Heart right ventricle (tissue), 16 donors: ENCODE data around the gene ANXA2. TPM values are rescaled to one million over a fixed set of nuclear protein-coding genes. Genes with fewer than 3 reads are reported as not detected.
"Not testable (repeated sequence)": the region's sequence is repeated elsewhere in the genome, so short reads cannot be mapped to it uniquely, and the experiment has no call there.

Experiments used
- ATAC-seq, 8 donors: fragments of 200-7000 bp; cut with Tn5 transposase; one replicate each; pipeline ENCODE4 v1.9.1; 2020; ENCODE audit warnings: mild to moderate bottlenecking in 8 of 8, moderate library complexity in 8 of 8, moderate number of reproducible peaks in 1 of 8
- DNase-seq, 2 donors: peaks; one replicate each; pipeline ENCODE4 v3.0.0-alpha.2; 2020
- H3K27ac ChIP-seq, 10 donors: fragments of 200-600 bp; sonication (generic) in 2 of 10; one replicate each; pipeline versions ENCODE4 v1.5.0 to v1.8.0; 2020 to 2022; ENCODE audit warnings: mild to moderate bottlenecking in 3 of 10
- H3K27me3 ChIP-seq, 7 donors: fragments of 200-600 bp; one replicate each; pipeline ENCODE4 v1.8.0; 2021 to 2022; ENCODE audit warnings: mild to moderate bottlenecking in 2 of 7
- H3K36me3 ChIP-seq, 9 donors: fragments of 200-600 bp; sonication (generic) in 1 of 9; one replicate each; pipeline versions ENCODE4 v1.5.0 to v1.8.0; 2020 to 2022; ENCODE audit warnings: mild to moderate bottlenecking in 2 of 9
- H3K4me1 ChIP-seq, 9 donors: fragments of 200-600 bp; sonication (generic) in 1 of 9; one replicate each; pipeline versions ENCODE4 v1.5.0 to v1.8.0; 2020 to 2022; ENCODE audit warnings: mild to moderate bottlenecking in 4 of 9
- H3K4me3 ChIP-seq, 10 donors: fragments of 200-600 bp; sonication (generic) in 2 of 10; one replicate each; pipeline versions ENCODE4 v1.5.0 to v1.8.0; 2020 to 2022; ENCODE audit warnings: mild to moderate bottlenecking in 7 of 10, moderate library complexity in 2 of 10
- H3K9me3 ChIP-seq, 11 donors: fragments of 200-600 bp in 10 of 11; sonication (generic) in 2 of 11; one replicate each; pipeline versions ENCODE4 v1.5.0 to v1.8.0; 2013 to 2022; ENCODE audit warnings: mild to moderate bottlenecking in 2 of 11, control low read depth in 1 of 11, moderate library complexity in 1 of 11
- WGBS, 2 donors: extraction: QIAGEN DNeasy Blood & Tissue Kit; methylation state at CpG; one replicate each; pipeline ENCODE4 v1.1.7; 2013; ENCODE audit warnings: inconsistent platforms in 1 of 2; 5-methylcytosine and 5-hydroxymethylcytosine counted together
- intact Hi-C, 10 donors: fragments of 100-400 bp; cut with DNase I; formaldehyde crosslinking; loops; one replicate each; pipeline versions ENCODE4 v1.11.1 to v1.14.2; 2022
- polyA plus RNA-seq, 2 donors: library from polyadenylated mRNA; stranded (reverse); fragments of 200-250 nt; gene quantifications; one replicate each; pipeline ENCODE4 v1.2.3, GENCODE V29; 2013
- total RNA-seq, 10 donors: library from RNA; stranded (reverse); fragmentation: NEBNext Ultra II Directional in 3 of 10; extraction: Animal tissue kit (Norgen Biotek cat#: 25700) in 3 of 10; gene quantifications; one replicate each; pipeline versions ENCODE4 v1.2.1 to v1.2.4, GENCODE V29; 2021 to 2023
- TF ChIP-seq, protein P1 (sequence below), 9 donors: fragments of 200-600 bp; sonication (generic) in 2 of 9; IDR thresholded peaks; one replicate each; pipeline versions ENCODE4 v1.5.0 to v1.8.0; 2021 to 2022; ENCODE audit warnings: antibody characterized with exemption in 9 of 9, mild to moderate bottlenecking in 5 of 9, moderate library complexity in 1 of 9
- donor health status: Arrhythmogenic right ventricular cardiomyopathy.
- donor health status: ischemic (EF 13 %, LVEDD 7.1; RV severe dilation, severe dysfunction).
- donor health status: healthy with polysubstance abuse.
- donor health status: DM: no; HTN: yes; CAD: no.
- donor health status: DM: no; HTN: no; CAD: no.
- donor health status: ischemic (EF 25% LVEDD 6.9; RV normal size, moderate dysfunction).
- donor health status: ischemic (EF 25% LVEDD 5.7; RV mildly dilated, moderate dysfunction).
- donor health status: healthy.
- donor health status: DM: yes; HTN: yes; CAD: no.
- donor health status: Ischemic cardiomyopathy.
- donor health status: ischemic (EF 35%, LVEDD 5.7; RV mildly dilated, moderate dysfunction).
- donor health status: nonischemic (EF 11% LVEDD 7.7; RV severe dilation, severe dysfunction).
- donor health status: DM: yes; HTN: yes; CAD: no.
- donor health status: PGD.
- donor health status: ischemic (EF 29% LVEDD 5.4; RV normal size, mild dysfunction).
- donor health status: nonischemic (EF 23%, LVEDD 6.1; RV moderate dilation, normal function).

The ANXA2 gene
- total and polyA plus RNA-seq, 12 donors, result 98.7 to 539 (median 145) TPM

DNA sequence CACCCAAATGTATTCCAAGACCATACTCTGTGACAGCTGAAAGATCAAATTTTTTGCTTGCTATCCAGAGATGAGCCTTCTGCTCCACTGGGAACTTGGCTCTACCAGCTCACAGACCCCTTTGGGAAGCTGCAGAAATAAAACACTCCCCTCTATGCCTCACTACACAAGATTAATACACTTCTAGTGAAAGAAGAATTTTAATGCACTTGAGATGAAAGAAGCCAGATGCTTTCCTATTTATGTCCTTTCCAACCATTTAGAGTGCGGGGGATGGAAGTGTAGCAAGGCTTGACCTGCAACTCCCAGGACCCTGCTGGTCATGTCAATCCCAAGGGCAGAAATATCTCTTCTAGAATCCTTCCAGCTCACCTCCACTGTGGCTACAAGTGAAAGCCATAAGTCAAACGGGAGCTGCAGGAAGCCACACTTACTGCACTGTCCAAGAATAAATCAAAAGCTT lies 34.7 kb downstream of the ANXA2 start:
- TF ChIP-seq, protein P1, sequence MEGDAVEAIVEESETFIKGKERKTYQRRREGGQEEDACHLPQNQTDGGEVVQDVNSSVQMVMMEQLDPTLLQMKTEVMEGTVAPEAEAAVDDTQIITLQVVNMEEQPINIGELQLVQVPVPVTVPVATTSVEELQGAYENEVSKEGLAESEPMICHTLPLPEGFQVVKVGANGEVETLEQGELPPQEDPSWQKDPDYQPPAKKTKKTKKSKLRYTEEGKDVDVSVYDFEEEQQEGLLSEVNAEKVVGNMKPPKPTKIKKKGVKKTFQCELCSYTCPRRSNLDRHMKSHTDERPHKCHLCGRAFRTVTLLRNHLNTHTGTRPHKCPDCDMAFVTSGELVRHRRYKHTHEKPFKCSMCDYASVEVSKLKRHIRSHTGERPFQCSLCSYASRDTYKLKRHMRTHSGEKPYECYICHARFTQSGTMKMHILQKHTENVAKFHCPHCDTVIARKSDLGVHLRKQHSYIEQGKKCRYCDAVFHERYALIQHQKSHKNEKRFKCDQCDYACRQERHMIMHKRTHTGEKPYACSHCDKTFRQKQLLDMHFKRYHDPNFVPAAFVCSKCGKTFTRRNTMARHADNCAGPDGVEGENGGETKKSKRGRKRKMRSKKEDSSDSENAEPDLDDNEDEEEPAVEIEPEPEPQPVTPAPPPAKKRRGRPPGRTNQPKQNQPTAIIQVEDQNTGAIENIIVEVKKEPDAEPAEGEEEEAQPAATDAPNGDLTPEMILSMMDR (IDR thresholded peaks at IDR 0.05), result no peak
- H3K4me1 ChIP-seq, result peaks cover 0 to 65% (median 47%) of the 10 kb centered on the region in 9 donors

DNA sequence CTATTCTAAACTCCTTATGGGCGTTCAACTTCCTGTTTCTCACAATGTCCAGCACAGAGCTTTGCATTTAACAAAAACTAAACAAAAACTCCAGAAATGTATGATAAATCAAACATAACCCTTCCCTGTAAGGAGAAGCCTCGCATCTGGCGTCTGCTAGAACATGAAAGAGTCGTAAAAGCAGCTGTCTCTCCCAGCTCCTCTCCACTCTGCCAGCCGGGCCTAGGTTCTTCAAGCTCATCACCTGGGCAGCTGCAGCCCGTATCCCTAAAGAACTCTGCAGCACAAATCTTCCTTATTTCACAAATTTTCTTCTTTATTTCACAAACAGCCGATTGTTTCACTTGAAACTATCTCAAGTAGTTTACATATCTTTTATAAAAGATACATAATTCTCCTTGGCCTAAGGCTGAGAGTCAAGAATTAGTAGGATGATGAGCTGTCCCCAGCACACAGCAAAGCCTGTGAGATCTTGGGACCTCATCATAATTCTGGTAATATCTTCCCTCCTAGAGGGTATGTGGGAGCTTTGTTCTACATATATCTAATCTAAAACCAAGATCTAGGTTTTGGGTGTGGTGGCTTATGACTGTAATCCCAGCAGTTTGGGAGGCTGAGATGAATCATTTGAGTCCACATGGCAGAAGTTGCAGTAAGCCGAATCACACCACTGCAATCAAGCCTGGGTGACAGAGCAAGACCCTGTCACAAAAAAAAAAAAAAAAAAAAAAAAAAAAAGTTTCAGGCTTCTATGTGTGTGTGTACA lies 35.3 kb downstream of the ANXA2 start:
- Histone ChIP-seq H3K27ac (peak overlapping the region in 9 of 10 donors; percentile 17 to 82 (median 65)), H3K4me3 (no peak overlapping the region), H3K27me3 (no peaks in the 10 kb centered on the region), H3K9me3 (no peaks in the 10 kb centered on the region), H3K36me3 (peaks cover 0 to 80% (median 13%) of the 10 kb centered on the region in 9 donors), H3K4me1 (peaks cover 0 to 66% (median 47%) of the 10 kb centered on the region in 9 donors)
- ATAC-seq, result peak in 7 of 8 donors; percentile 11 to 72 (median 52)
- 60 to 62% methylated on average over 8 of the region's 8 CpGs for WGBS, 2 donors
- intact Hi-C loops, result loop anchor here in 9 of 10 donors (2.0 to 5.0 kb wide), 6 partner anchors 32 to 85 kb away; partner anchors contain the start of gene ANXA2 (in 4 of the 9)
- TF ChIP-seq, protein P1 (IDR thresholded peaks at IDR 0.05), result no peak
- no peak for DNase-seq

More for the DNA sequence above, 34.7 kb downstream of the ANXA2 start:
- H3K9me3 ChIP-seq, result no peaks in the 10 kb centered on the region
- peak overlapping the region in 9 of 10 donors; percentile 17 to 82 (median 65) for H3K27ac ChIP-seq
- intact Hi-C loops, result loop anchor here in 9 of 10 donors (2.0 to 5.0 kb wide), 6 partner anchors 32 to 84 kb away; partner anchors contain the start of gene ANXA2 (in 4 of the 9)
- DNase-seq (no peak), ATAC-seq (peak in 6 of 8 donors; percentile 26 to 72 (median 51))
- H3K4me3 ChIP-seq, result no peak overlapping the region
- peaks cover 0 to 74% (median 13%) of the 10 kb centered on the region in 9 donors for H3K36me3 ChIP-seq
- no peaks in the 10 kb centered on the region for H3K27me3 ChIP-seq
- WGBS, 2 donors, result 16 to 22% methylated on average over 2 of the region's 2 CpGs

DNA sequence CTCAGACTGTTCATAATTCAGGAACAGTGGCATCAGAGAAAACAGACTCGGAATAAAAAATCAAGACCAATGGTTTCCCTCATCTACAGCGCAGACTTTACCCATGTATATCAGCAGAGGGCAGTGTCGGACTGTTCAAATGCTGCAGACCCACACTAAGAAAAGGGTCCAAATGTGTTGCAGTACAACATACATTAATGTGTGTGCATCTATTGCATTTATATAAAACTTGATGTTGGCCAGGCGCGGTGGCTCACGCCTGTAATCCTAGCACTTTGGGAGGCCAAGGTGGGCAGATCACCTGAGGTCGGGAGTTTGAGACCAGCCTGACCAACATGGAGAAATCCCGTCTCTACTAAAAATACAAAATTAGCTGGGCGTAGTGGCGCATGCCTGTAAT lies 38.0 kb downstream of the ANXA2 start:
- Histone ChIP-seq H3K36me3 (peaks cover 0 to 100% (median 37%) of the 10 kb centered on the region in 9 donors), H3K4me1 (peaks cover 0 to 71% (median 46%) of the 10 kb centered on the region in 9 donors), H3K27ac (peak overlapping the region in 7 of 10 donors; percentile 8 to 72 (median 54)), H3K4me3 (peak overlapping the region in 1 of 10 donors; percentile 4)
- TF ChIP-seq, protein P1 (IDR thresholded peaks at IDR 0.05), result peak; percentile 50 to 84 (median 72)
- H3K9me3 ChIP-seq, H3K27me3 ChIP-seq: not testable (repeated sequence)
- 59 to 69% methylated on average over 10 of the region's 10 CpGs for WGBS, 2 donors
- peak; percentile 49 to 78 (median 70) for ATAC-seq
- intact Hi-C loops, result loop anchor here (1.0 to 5.0 kb wide), 10 partner anchors 37 to 88 kb away; partner anchors contain the start of gene ANXA2 (in 5 of the 10)
- DNase-seq, result peak in 1 of 2 donors; percentile 48

DNA sequence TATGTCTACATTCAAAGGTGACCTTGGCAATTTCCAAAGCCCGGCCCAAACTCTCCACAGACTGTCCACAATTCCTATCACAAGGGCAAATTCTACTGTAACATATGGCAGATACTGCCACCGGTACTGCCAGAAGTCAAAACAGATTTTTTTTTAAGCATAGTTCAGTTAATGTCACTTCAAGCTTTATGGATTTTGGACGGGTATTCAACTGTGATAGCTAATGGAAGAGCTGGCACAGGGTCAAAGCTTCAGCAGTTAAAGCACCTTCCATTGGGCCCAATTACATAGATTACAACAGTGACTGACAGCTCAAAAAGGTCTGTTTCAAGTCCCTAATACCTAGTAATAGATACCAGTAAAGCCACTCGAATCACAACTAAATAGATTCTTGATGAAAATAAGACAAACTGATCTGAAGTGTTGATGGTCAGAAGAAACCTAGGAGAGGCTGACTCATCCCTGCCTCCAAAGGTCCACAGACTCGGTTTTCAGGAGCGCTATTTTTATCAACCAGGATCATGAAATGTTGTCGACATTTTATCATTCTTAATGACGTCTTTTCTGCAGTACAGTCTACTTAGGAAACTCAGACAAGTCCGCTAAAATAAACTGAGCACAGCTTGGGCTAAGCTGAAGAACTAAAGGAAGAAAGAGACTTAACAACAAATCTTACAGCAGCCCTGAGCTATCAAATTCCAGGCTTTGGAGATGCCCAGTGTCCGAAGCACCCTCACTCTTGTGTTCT lies 38.7 kb downstream of the ANXA2 start:
- peak overlapping the region in 1 of 10 donors; percentile 4 for H3K4me3 ChIP-seq
- no peaks in the 10 kb centered on the region for H3K27me3 ChIP-seq
- H3K27ac ChIP-seq, result peak overlapping the region in 7 of 10 donors; percentile 17 to 72 (median 55)
- intact Hi-C loops, result loop anchor here in 5 of 10 donors (1.0 to 5.0 kb wide), 4 partner anchors 80 to 86 kb away; no protein-coding TSS in a partner anchor
- ATAC-seq (peak in 7 of 8 donors; percentile 1 to 54 (median 13)), DNase-seq (no peak)
- peaks cover 0 to 100% (median 44%) of the 10 kb centered on the region in 9 donors for H3K36me3 ChIP-seq
- 34 to 38% methylated on average over 10 of the region's 10 CpGs for WGBS, 2 donors
- H3K4me1 ChIP-seq, result peaks cover 0 to 65% (median 40%) of the 10 kb centered on the region in 9 donors
- TF ChIP-seq, protein P1 (IDR thresholded peaks at IDR 0.05), result no peak
- no peaks in the 10 kb centered on the region for H3K9me3 ChIP-seq
